SK-N-MC (cell line): ENCODE measurements around the gene MYO1D.

Experiments used
- EZH2 ChIP-seq: fragments of 200-600 bp; sonication (generic); IDR thresholded peaks from one replicate; pipeline ENCODE4 v1.6.1; 2017; ENCODE audit warnings: antibody characterized with exemption
- POLR2AphosphoS5 ChIP-seq: IDR thresholded peaks from 2 replicates; pipeline ENCODE4 v1.6.1; 2012; ENCODE audit warnings: mild to moderate bottlenecking, low read depth, low read length, borderline replicate concordance

DNA sequence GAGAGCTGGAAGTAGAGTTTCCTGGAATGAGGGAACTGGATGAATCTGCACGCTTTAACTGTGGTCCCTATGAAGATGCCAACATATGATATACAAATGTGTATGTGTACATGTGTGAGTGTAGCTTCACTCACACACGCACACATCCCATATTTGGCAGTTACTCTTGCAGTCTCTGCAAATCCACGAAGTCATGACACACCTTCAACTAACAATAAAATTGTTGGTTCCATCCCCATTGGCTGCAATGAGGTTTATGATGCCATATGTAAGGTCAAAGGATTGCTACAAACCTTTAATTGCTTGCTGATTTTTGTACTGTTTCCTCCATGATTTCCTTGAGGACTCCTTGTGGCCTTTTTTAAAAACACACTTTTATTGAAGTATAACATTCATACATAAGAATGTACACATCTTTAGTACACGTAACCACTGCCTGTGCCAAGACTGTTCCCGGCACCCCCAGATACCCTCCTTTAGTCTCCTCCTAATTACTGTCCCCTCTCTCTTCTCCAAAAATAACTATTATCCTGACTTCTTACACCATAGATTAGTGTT, 22.0 kb downstream of the MYO1D start:
- no peak for TF ChIP-seq POLR2AphosphoS5
- TF ChIP-seq EZH2 = no peak
